Sigmoid colon (tissue), 7 donors: Measurements from ENCODE around the gene TBC1D22A. TPM values are rescaled to one million over a fixed set of nuclear protein-coding genes. Genes with fewer than 3 reads are reported as not detected.
A peak's percentile ranks its signal among the peaks of the same experiment; 100 is the strongest.

Experiments
- DNase-seq: peaks from one replicate; pipeline ENCODE4 v3.0.0-alpha.2; 2019
- H3K27ac ChIP-seq, 4 donors: fragments of 200-600 bp; sonication (generic); one replicate each; pipeline ENCODE4 v1.5.1; 2016 to 2019; ENCODE audit warnings: mild to moderate bottlenecking in 1 of 4
- H3K27me3 ChIP-seq, 3 donors: fragments of 200-600 bp; sonication (generic); one replicate each; pipeline ENCODE4 v1.5.1; 2019; ENCODE audit warnings: mild to moderate bottlenecking in 1 of 3
- H3K36me3 ChIP-seq, 4 donors: fragments of 200-600 bp; sonication (generic); one replicate each; pipeline ENCODE4 v1.5.1; 2016 to 2019
- H3K4me1 ChIP-seq, 4 donors: fragments of 200-600 bp; sonication (generic); one replicate each; pipeline ENCODE4 v1.5.1; 2017 to 2019
- H3K4me3 ChIP-seq, 4 donors: fragments of 200-600 bp; sonication (generic); one replicate each; pipeline ENCODE4 v1.5.1; 2017 to 2019; ENCODE audit warnings: mild to moderate bottlenecking in 2 of 4, moderate library complexity in 1 of 4
- H3K9me3 ChIP-seq, 4 donors: fragments of 200-600 bp in 3 of 4; sonication (generic) in 3 of 4; one replicate each; pipeline versions ENCODE4 v1.5.1 to v1.6.1; 2013 to 2019
- CTCF ChIP-seq, 4 experiments: fragments of 450-650 bp in 3 of 4; fragments of 200-600 bp in 1 of 4; IDR thresholded peaks; one replicate each; pipeline ENCODE4 v1.5.1; 2016 to 2019; ENCODE audit warnings: antibody characterized with exemption in 4 of 4, mild to moderate bottlenecking in 3 of 4, moderate library complexity in 2 of 4
- EP300 ChIP-seq, 4 donors: sonication (generic); formaldehyde crosslinking; IDR thresholded peaks; one replicate each; pipeline ENCODE4 v1.6.1; 2017; ENCODE audit warnings: antibody characterized with exemption in 4 of 4
- POLR2A ChIP-seq, 2 donors: fragments of 450-650 bp; IDR thresholded peaks; one replicate each; pipeline ENCODE4 v1.6.1; 2016; ENCODE audit warnings: antibody characterized with exemption in 2 of 2, mild to moderate bottlenecking in 2 of 2, moderate library complexity in 2 of 2
- POLR2AphosphoS5 ChIP-seq, 4 donors: sonication (generic); formaldehyde crosslinking; IDR thresholded peaks; one replicate each; pipeline ENCODE4 v1.6.1; 2017; ENCODE audit warnings: antibody characterized with exemption in 4 of 4
- WGBS, 2 donors: extraction: QIAGEN DNeasy Blood & Tissue Kit; methylation state at CpG; one replicate each; pipeline ENCODE4 v1.1.7; 2013; 5-methylcytosine and 5-hydroxymethylcytosine counted together
- intact Hi-C: fragments of 100-400 bp; cut with DNase I; formaldehyde crosslinking; loops from one replicate; pipeline ENCODE4 v1.15.1; 2023
- polyA plus RNA-seq, 3 donors: library from polyadenylated mRNA; stranded (reverse); fragments of 200-250 nt; gene quantifications; one replicate each; pipeline ENCODE4 v1.2.3, GENCODE V29; 2013
- total RNA-seq, 4 donors: library from RNA; depleted of rRNA; stranded (reverse); fragments of >200 nt; gene quantifications; one replicate each; pipeline ENCODE4 v1.1.0, GENCODE V29; 2016
- donor health status: healthy with polysubstance abuse.
- donor health status: Bipolar disorder and iron deficiency.
- donor health status: healthy.

The TBC1D22A gene
- total and polyA plus RNA-seq, 7 donors, result 13.6 to 34.6 (median 14.3) TPM

- Histone ChIP-seq H3K4me1 (peaks cover 0 to 19% (median 12%) of the 10 kb centered on the region in 4 donors), H3K27ac (no peak overlapping the region), H3K9me3 (no peaks in the 10 kb centered on the region), H3K36me3 (no peaks in the 10 kb centered on the region), H3K27me3 (no peaks in the 10 kb centered on the region), H3K4me3 (peak overlapping the region; percentile 13 to 49 (median 36))
- no peak for TF ChIP-seq CTCF (IDR thresholded peaks at IDR 0.05)
- TF ChIP-seq EP300 (IDR thresholded peaks at IDR 0.05), result no peak
- no peak for TF ChIP-seq POLR2A (IDR thresholded peaks at IDR 0.05)
- TF ChIP-seq POLR2AphosphoS5 (IDR thresholded peaks at IDR 0.05), result no peak
- no peak for DNase-seq
- 12 to 20% methylated on average over 21 of the region's 21 CpGs for WGBS, 2 donors
- intact Hi-C loops, result no loop called here
These were observed 328.8 kb downstream of the TBC1D22A start for GRCh38 chr22:47091246-47091651.

GRCh38 chr22:47091921-47092700, 329.7 kb downstream of the TBC1D22A start:
- no peaks in the 10 kb centered on the region for H3K27me3 ChIP-seq
- no peaks in the 10 kb centered on the region for H3K36me3 ChIP-seq
- DNase-seq, result no peak
- 95 to 97% methylated on average over 16 of the region's 16 CpGs for WGBS, 2 donors
- H3K9me3 ChIP-seq, result no peaks in the 10 kb centered on the region
- TF ChIP-seq CTCF (IDR thresholded peaks at IDR 0.05) (no peak), POLR2A (IDR thresholded peaks at IDR 0.05) (no peak), POLR2AphosphoS5 (IDR thresholded peaks at IDR 0.05) (no peak), EP300 (IDR thresholded peaks at IDR 0.05) (no peak)
- H3K4me3 ChIP-seq, result no peak overlapping the region
- no peak overlapping the region for H3K27ac ChIP-seq
- intact Hi-C loops, result no loop called here
- H3K4me1 ChIP-seq, result peaks cover 0 to 19% (median 12%) of the 10 kb centered on the region in 4 donors

- no peak for DNase-seq
- no peak overlapping the region for H3K4me3 ChIP-seq
- no peaks in the 10 kb centered on the region for H3K27me3 ChIP-seq
- WGBS, 2 donors, result 95 to 97% methylated on average over 9 of the region's 9 CpGs
- intact Hi-C loops, result no loop called here
- no peaks in the 10 kb centered on the region for H3K9me3 ChIP-seq
- H3K4me1 ChIP-seq, result peaks cover 0 to 19% (median 12%) of the 10 kb centered on the region in 4 donors
- no peak overlapping the region for H3K27ac ChIP-seq
- TF ChIP-seq CTCF (IDR thresholded peaks at IDR 0.05), result no peak
- TF ChIP-seq EP300 (IDR thresholded peaks at IDR 0.05), result no peak
- no peak for TF ChIP-seq POLR2A (IDR thresholded peaks at IDR 0.05)
- TF ChIP-seq POLR2AphosphoS5 (IDR thresholded peaks at IDR 0.05), result no peak
- H3K36me3 ChIP-seq, result no peaks in the 10 kb centered on the region
These were observed 330.5 kb downstream of the TBC1D22A start for GRCh38 chr22:47092896-47093311.

GRCh38 chr22:47093720-47094119, 331.3 kb downstream of the TBC1D22A start:
- no peak for TF ChIP-seq CTCF (IDR thresholded peaks at IDR 0.05)
- TF ChIP-seq POLR2AphosphoS5 (IDR thresholded peaks at IDR 0.05), result no peak
- no peak for TF ChIP-seq EP300 (IDR thresholded peaks at IDR 0.05)
- TF ChIP-seq POLR2A (IDR thresholded peaks at IDR 0.05), result no peak
- H3K4me3 ChIP-seq, result no peak overlapping the region
- 98 to 99% methylated on average over 4 of the region's 4 CpGs for WGBS, 2 donors
- H3K9me3 ChIP-seq, result no peaks in the 10 kb centered on the region
- DNase-seq, result no peak
- H3K27ac ChIP-seq, result no peak overlapping the region
- no peaks in the 10 kb centered on the region for H3K36me3 ChIP-seq
- no peaks in the 10 kb centered on the region for H3K27me3 ChIP-seq
- intact Hi-C loops, result no loop called here
- peaks cover 0 to 19% (median 12%) of the 10 kb centered on the region in 4 donors for H3K4me1 ChIP-seq
